Spinal cord (tissue), 10 donors: ENCODE results near the gene MCM9. TPM values are rescaled to one million over a fixed set of nuclear protein-coding genes. Genes with fewer than 3 reads are reported as not detected.
A peak's percentile ranks its signal among the peaks of the same experiment; 100 is the strongest.
"Not testable (repeated sequence)": the region's sequence is repeated elsewhere in the genome, so short reads cannot be mapped to it uniquely, and the experiment has no call there.

Source experiments
- DNase-seq, 6 donors: peaks; one replicate each; pipeline versions ENCODE4 v3.0.0 to v3.0.0-alpha.2; 2013 to 2015; ENCODE audit warnings: low spot score in 6 of 6, low read depth in 4 of 6
- H3K27ac ChIP-seq: one replicate; pipeline ENCODE4 v1.5.1; 2013; ENCODE audit warnings: low read depth, low read length, control low read depth
- H3K27me3 ChIP-seq: one replicate; pipeline ENCODE4 v1.6.1; 2013; ENCODE audit warnings: low read length; ENCODE audit not compliant: control insufficient read depth, insufficient read depth
- H3K36me3 ChIP-seq: one replicate; pipeline ENCODE4 v1.6.1; 2013; ENCODE audit warnings: low read length; ENCODE audit not compliant: control insufficient read depth, insufficient read depth
- H3K4me1 ChIP-seq: one replicate; pipeline ENCODE4 v1.6.1; 2013; ENCODE audit warnings: low read length; ENCODE audit not compliant: control insufficient read depth, insufficient read depth
- H3K4me3 ChIP-seq: one replicate; pipeline ENCODE4 v1.5.1; 2013; ENCODE audit warnings: low read depth, low read length, control low read depth
- H3K9me3 ChIP-seq: one replicate; pipeline ENCODE4 v1.6.1; 2013; ENCODE audit warnings: low read length; ENCODE audit not compliant: control insufficient read depth, insufficient read depth
- WGBS: methylation state at CpG from one replicate; pipeline ENCODE4 v1.1.5; 2013; ENCODE audit warnings: missing lambda C conversion rate; ENCODE audit not compliant: insufficient coverage; 5-methylcytosine and 5-hydroxymethylcytosine counted together
- polyA plus RNA-seq, 2 donors: library from polyadenylated mRNA; unstranded; fragments of 120-200 nt; gene quantifications; one replicate each; pipeline ENCODE4 v1.2.1, GENCODE V29; 2013; ENCODE audit not compliant: insufficient read length in 2 of 2
- total RNA-seq, 2 donors: library from RNA; depleted of rRNA in 1 of 2; stranded (reverse); fragments of 120-200 nt in 1 of 2; fragments of >200 nt in 1 of 2; gene quantifications; one replicate each; pipeline versions ENCODE4 v1.2.3 to v1.2.4, GENCODE V29; 2013 to 2014
- donor health status: healthy.

The MCM9 gene
- total and polyA plus RNA-seq, 4 donors = 11.2 to 16.8 (median 14.5) TPM

- peak in 1 of 6 donors; percentile 54 for DNase-seq
- Histone ChIP-seq H3K4me3 (no peak overlapping the region), H3K4me1 (no peaks in the 10 kb centered on the region), H3K27me3 (no peaks in the 10 kb centered on the region), H3K36me3 (no peaks in the 10 kb centered on the region), H3K9me3 (no peaks in the 10 kb centered on the region), H3K27ac (no peak overlapping the region)
- no CpG with 5 or more reads among the region's 2 CpGs for WGBS
Measured at GRCh38 chr6:118774581-118774980, 160.4 kb downstream of the MCM9 start.

GRCh38 chr6:118772886-118773285 lies 162.1 kb downstream of the MCM9 start:
- DNase-seq = no peak
- Histone ChIP-seq H3K27me3 (no peaks in the 10 kb centered on the region), H3K36me3 (no peaks in the 10 kb centered on the region), H3K4me3 (no peak overlapping the region), H3K4me1 (no peaks in the 10 kb centered on the region), H3K27ac (no peak overlapping the region), H3K9me3 (no peaks in the 10 kb centered on the region)
- no CpG with 5 or more reads among the region's 3 CpGs for WGBS

- Histone ChIP-seq H3K4me1 (no peaks in the 10 kb centered on the region), H3K27me3 (no peaks in the 10 kb centered on the region), H3K9me3 (no peaks in the 10 kb centered on the region), H3K4me3 (no peak overlapping the region), H3K36me3 (no peaks in the 10 kb centered on the region), H3K27ac (no peak overlapping the region)
- DNase-seq = no peak
- WGBS = no CpG with 5 or more reads among the region's 1 CpG
Measured at GRCh38 chr6:118771253-118771652, 163.7 kb downstream of the MCM9 start.

- H3K36me3 ChIP-seq = no peaks in the 10 kb centered on the region
- 75% methylated on average over 1 of the region's 2 CpGs for WGBS
- no peak for DNase-seq
- H3K27me3 ChIP-seq = no peaks in the 10 kb centered on the region
- no peak overlapping the region for H3K4me3 ChIP-seq
- H3K27ac ChIP-seq = no peak overlapping the region
- H3K4me1 ChIP-seq = no peaks in the 10 kb centered on the region
- H3K9me3 ChIP-seq = no peaks in the 10 kb centered on the region
Measured at GRCh38 chr6:118770835-118771234, 164.1 kb downstream of the MCM9 start.

GRCh38 chr6:118770112-118770788 lies 164.7 kb downstream of the MCM9 start:
- Histone ChIP-seq H3K4me3 (no peak overlapping the region), H3K36me3 (no peaks in the 10 kb centered on the region), H3K27me3 (no peaks in the 10 kb centered on the region), H3K9me3 (no peaks in the 10 kb centered on the region), H3K27ac (no peak overlapping the region), H3K4me1 (no peaks in the 10 kb centered on the region)
- 86% methylated on average over 1 of the region's 2 CpGs for WGBS
- DNase-seq = peak in 1 of 6 donors; percentile 92

GRCh38 chr6:118768904-118769325 lies 166.0 kb downstream of the MCM9 start:
- H3K9me3 ChIP-seq = no peaks in the 10 kb centered on the region
- no peak overlapping the region for H3K4me3 ChIP-seq
- no peaks in the 10 kb centered on the region for H3K4me1 ChIP-seq
- WGBS = 73% methylated on average over 3 of the region's 3 CpGs
- peak overlapping the region; percentile 64 for H3K27ac ChIP-seq
- DNase-seq = no peak
- no peaks in the 10 kb centered on the region for H3K27me3 ChIP-seq
- H3K36me3 ChIP-seq = no peaks in the 10 kb centered on the region

- no peak for DNase-seq
- Histone ChIP-seq H3K36me3 (no peaks in the 10 kb centered on the region), H3K4me3 (no peak overlapping the region), H3K27ac (peak overlapping the region; percentile 64), H3K4me1 (no peaks in the 10 kb centered on the region), H3K27me3 (no peaks in the 10 kb centered on the region), H3K9me3 (no peaks in the 10 kb centered on the region)
- 94% methylated on average over 2 of the region's 3 CpGs for WGBS
Measured at GRCh38 chr6:118768441-118768840, 166.5 kb downstream of the MCM9 start.

- H3K27me3 ChIP-seq, H3K36me3 ChIP-seq, DNase-seq, H3K9me3 ChIP-seq, H3K4me3 ChIP-seq, H3K4me1 ChIP-seq, H3K27ac ChIP-seq: not testable (repeated sequence)
- WGBS = 83% methylated on average over 1 of the region's 2 CpGs
Measured at GRCh38 chr6:118765316-118765715, 169.6 kb downstream of the MCM9 start.

- no peaks in the 10 kb centered on the region for H3K36me3 ChIP-seq
- no peaks in the 10 kb centered on the region for H3K27me3 ChIP-seq
- no peaks in the 10 kb centered on the region for H3K4me1 ChIP-seq
- no peak for DNase-seq
- no peak overlapping the region for H3K4me3 ChIP-seq
- WGBS = 82% methylated on average over 2 of the region's 3 CpGs
- no peaks in the 10 kb centered on the region for H3K9me3 ChIP-seq
- no peak overlapping the region for H3K27ac ChIP-seq
Measured at GRCh38 chr6:118764766-118765165, 170.2 kb downstream of the MCM9 start.
